Loucy (cell line): ENCODE measurements around the gene IVNS1ABP.

ENCODE experiments used
- H2AFZ ChIP-seq: fragments of 200-600 bp; sonication (generic); 2 replicates; pipeline ENCODE4 v1.6.0; 2016; ENCODE audit warnings: antibody characterized with exemption, mild to moderate bottlenecking, low read length, moderate library complexity
- H3F3A ChIP-seq: fragments of 200-600 bp; 2 replicates; pipeline ENCODE4 v1.6.0; 2016; ENCODE audit warnings: antibody characterized with exemption, low read depth, mild to moderate bottlenecking
- H3K27me3 ChIP-seq: fragments of 200-600 bp; sonication (generic); 2 replicates; pipeline ENCODE4 v1.6.1; 2014; ENCODE audit warnings: low read length, mild to moderate bottlenecking; ENCODE audit not compliant: insufficient read depth, poor library complexity, severe bottlenecking
- H3K36me3 ChIP-seq: fragments of 200-600 bp; sonication (generic); 2 replicates; pipeline ENCODE4 v1.6.1; 2016; ENCODE audit warnings: low read length; ENCODE audit not compliant: insufficient read depth
- H3K4me1 ChIP-seq: fragments of 200-600 bp; sonication (generic); 2 replicates; pipeline ENCODE4 v1.5.1; 2014; ENCODE audit warnings: low read length, mild to moderate bottlenecking; ENCODE audit not compliant: insufficient read depth, poor library complexity, severe bottlenecking
- H3K4me2 ChIP-seq: fragments of 200-600 bp; sonication (generic); 2 replicates; pipeline ENCODE4 v1.6.0; 2014; ENCODE audit warnings: antibody characterized with exemption, low read length, low read depth, mild to moderate bottlenecking; ENCODE audit not compliant: poor library complexity, severe bottlenecking
- H3K4me3 ChIP-seq: fragments of 200-600 bp; sonication (generic); 2 replicates; pipeline ENCODE4 v1.5.1; 2014; ENCODE audit warnings: low read length, mild to moderate bottlenecking, mixed read lengths; ENCODE audit not compliant: poor library complexity, severe bottlenecking
- H3K79me2 ChIP-seq: fragments of 200-600 bp; sonication (generic); 2 replicates; pipeline ENCODE4 v1.6.1; 2014; ENCODE audit warnings: low read length; ENCODE audit not compliant: insufficient read depth
- H3K9ac ChIP-seq: fragments of 200-600 bp; sonication (generic); 2 replicates; pipeline ENCODE4 v1.6.0; 2014; ENCODE audit warnings: mild to moderate bottlenecking, low read depth, low read length, moderate library complexity; ENCODE audit not compliant: poor library complexity, severe bottlenecking
- H3K9me2 ChIP-seq: fragments of 200-600 bp; sonication (generic); replicated peaks from 2 replicates; pipeline ENCODE4 v1.6.1; 2016; ENCODE audit warnings: low read depth, low read length, mixed read lengths
- H3K9me3 ChIP-seq: fragments of 200-600 bp; sonication (generic); 2 replicates; pipeline ENCODE4 v1.6.1; 2014; ENCODE audit warnings: mild to moderate bottlenecking, antibody characterized with exemption, low read length, low read depth; ENCODE audit not compliant: insufficient read depth
- H4K20me1 ChIP-seq: fragments of 200-600 bp; sonication (generic); 2 replicates; pipeline ENCODE4 v1.6.0; 2014; ENCODE audit warnings: antibody characterized with exemption, low read length, mild to moderate bottlenecking; ENCODE audit not compliant: insufficient read depth, poor library complexity, severe bottlenecking
- EZH2phosphoT487 ChIP-seq: fragments of 200-600 bp; IDR thresholded peaks from 2 replicates; pipeline ENCODE4 v1.6.1; 2018; ENCODE audit warnings: antibody characterized with exemption, mild to moderate bottlenecking, moderate library complexity, borderline replicate concordance
- TF ChIP-seq, protein P1 (sequence below): fragments of 200-600 bp; sonication (generic); conservative IDR thresholded peaks from 2 replicates; pipeline ENCODE4 v1.5.1; 2014; ENCODE audit warnings: mild to moderate bottlenecking, antibody characterized with exemption, low read length

The IVNS1ABP gene

DNA sequence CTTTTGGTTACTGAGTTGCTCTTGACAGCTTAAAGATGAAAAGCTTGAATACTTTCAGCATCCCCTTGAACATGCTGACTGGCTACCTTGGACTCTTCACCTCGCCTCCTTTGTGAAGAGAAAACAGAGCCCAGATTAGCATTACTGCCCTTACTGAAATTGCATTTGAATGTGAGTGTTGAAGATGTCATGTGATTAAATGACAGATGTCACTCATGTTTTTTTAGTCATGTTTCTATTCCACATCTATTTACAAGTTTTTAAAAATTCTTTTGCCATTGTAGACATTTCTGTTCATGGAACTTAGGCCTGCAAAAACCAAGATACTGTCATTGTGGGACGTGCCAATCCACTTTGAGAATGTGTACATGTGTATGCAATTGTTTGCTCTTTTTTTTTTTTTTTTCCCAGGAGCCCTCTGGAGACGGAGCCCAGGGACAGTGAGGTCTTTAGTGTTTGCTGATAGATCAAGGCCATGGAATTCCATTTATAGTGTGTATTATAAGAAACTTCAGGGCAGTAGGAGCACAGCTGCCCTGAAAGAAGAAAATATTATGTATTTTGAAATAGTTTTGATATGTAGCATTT, 25.7 kb upstream of the IVNS1ABP start:
- no peak for TF ChIP-seq EZH2phosphoT487
- TF ChIP-seq, protein P1, sequence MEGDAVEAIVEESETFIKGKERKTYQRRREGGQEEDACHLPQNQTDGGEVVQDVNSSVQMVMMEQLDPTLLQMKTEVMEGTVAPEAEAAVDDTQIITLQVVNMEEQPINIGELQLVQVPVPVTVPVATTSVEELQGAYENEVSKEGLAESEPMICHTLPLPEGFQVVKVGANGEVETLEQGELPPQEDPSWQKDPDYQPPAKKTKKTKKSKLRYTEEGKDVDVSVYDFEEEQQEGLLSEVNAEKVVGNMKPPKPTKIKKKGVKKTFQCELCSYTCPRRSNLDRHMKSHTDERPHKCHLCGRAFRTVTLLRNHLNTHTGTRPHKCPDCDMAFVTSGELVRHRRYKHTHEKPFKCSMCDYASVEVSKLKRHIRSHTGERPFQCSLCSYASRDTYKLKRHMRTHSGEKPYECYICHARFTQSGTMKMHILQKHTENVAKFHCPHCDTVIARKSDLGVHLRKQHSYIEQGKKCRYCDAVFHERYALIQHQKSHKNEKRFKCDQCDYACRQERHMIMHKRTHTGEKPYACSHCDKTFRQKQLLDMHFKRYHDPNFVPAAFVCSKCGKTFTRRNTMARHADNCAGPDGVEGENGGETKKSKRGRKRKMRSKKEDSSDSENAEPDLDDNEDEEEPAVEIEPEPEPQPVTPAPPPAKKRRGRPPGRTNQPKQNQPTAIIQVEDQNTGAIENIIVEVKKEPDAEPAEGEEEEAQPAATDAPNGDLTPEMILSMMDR = no peak
- no peak overlapping the region for H2AFZ ChIP-seq
- no peak overlapping the region for H3K4me3 ChIP-seq
- peaks cover 56% of the 10 kb centered on the region for H3K4me1 ChIP-seq
- H3K36me3 ChIP-seq = no peaks in the 10 kb centered on the region
- no peak overlapping the region for H3K4me2 ChIP-seq
- H3K9me3 ChIP-seq = no peaks in the 10 kb centered on the region
- no peaks in the 10 kb centered on the region for H3K79me2 ChIP-seq
- H4K20me1 ChIP-seq = no peaks in the 10 kb centered on the region
- no peak overlapping the region for H3K9ac ChIP-seq
- H3F3A ChIP-seq = no peaks in the 10 kb centered on the region
- no peaks in the 10 kb centered on the region for H3K27me3 ChIP-seq
- H3K9me2 ChIP-seq = no peaks in the 10 kb centered on the region

DNA sequence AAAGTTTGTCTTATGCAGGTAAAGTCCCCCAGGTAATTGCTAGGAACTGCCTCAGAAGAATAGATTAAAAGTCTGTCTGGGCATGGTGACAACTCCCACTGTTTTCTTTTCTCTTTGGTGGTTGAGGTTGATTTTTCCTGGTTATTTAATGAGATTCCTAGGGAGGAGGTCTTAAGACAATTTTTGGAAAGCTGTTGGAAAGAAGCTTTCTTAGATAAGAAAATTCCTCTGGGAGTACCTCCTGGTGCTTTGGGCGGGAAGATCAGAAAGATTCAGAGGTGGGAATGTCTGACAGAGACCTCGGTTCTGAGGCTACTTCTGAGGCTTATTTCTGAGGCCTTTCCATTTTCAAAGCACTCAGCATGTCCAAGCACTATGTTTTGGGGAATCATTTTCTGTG, 25.0 kb upstream of the IVNS1ABP start:
- TF ChIP-seq, protein P1 = no peak
- TF ChIP-seq EZH2phosphoT487 = no peak
- Histone ChIP-seq H3K27me3 (no peaks in the 10 kb centered on the region), H3F3A (no peaks in the 10 kb centered on the region), H3K36me3 (no peaks in the 10 kb centered on the region), H2AFZ (no peak overlapping the region), H3K4me3 (no peak overlapping the region), H3K9me3 (no peaks in the 10 kb centered on the region), H3K4me1 (peaks cover 60% of the 10 kb centered on the region), H3K4me2 (no peak overlapping the region), H3K79me2 (no peaks in the 10 kb centered on the region), H4K20me1 (no peaks in the 10 kb centered on the region), H3K9me2 (no peaks in the 10 kb centered on the region), H3K9ac (no peak overlapping the region)

DNA sequence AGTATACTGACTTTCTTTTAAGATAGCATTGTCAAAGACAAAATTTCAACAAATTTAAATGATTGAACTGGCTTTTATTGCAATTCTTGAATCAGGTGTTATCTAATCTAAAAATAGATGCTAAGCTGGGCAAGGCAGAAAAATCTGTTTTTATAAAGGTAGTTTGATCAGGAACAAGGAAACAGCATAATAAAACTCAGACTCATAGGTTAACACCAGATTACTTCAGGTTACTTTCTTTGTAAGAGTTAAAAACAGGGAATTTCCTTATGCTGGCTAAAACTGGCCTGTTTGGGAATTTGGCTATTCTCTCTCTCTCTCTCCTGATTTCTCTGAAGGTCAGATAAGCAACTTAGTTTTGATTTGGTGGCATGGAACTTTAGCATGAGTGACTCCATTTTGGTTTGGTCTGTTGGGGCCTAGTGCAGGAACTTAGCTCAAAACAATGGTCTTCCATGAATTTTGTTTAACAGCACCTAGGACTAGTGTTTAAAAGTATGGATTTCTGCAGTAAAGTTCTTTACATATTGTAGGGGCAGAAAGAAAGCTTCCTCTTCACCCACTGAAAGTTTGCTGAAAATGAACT, 24.2 kb upstream of the IVNS1ABP start:
- Histone ChIP-seq H2AFZ (no peak overlapping the region), H3K36me3 (no peaks in the 10 kb centered on the region), H4K20me1 (no peaks in the 10 kb centered on the region), H3K9me2 (no peaks in the 10 kb centered on the region), H3K79me2 (no peaks in the 10 kb centered on the region), H3K4me1 (peaks cover 60% of the 10 kb centered on the region), H3F3A (no peaks in the 10 kb centered on the region), H3K4me2 (no peak overlapping the region), H3K9ac (no peak overlapping the region), H3K9me3 (no peaks in the 10 kb centered on the region), H3K27me3 (no peaks in the 10 kb centered on the region), H3K4me3 (no peak overlapping the region)
- TF ChIP-seq, protein P1 = no peak
- TF ChIP-seq EZH2phosphoT487 = no peak
